ENCODE results near the gene CGB1.
"Not testable (repeated sequence)": the region's sequence is repeated elsewhere in the genome, so short reads cannot be mapped to it uniquely, and the experiment has no call there.

CGB1 gene

GRCh38 chr19:49057636-49058234, 21.0 kb upstream of the CGB1 start, which contains the start of gene CGB7:
Gene CGB7, minus strand, starts transcription at chr19:49057749. Its CDS starts 2,374 bp downstream, at chr19:49055375.
- DNase-seq, result no peak

GRCh38 chr19:49056902-49057596, 20.4 kb upstream of the CGB1 start:
- not testable (repeated sequence) for DNase-seq

GRCh38 chr19:49056101-49056901, 19.6 kb upstream of the CGB1 start:
- peak; percentile 86 for DNase-seq

- DNase-seq, result peak; percentile 71
These were observed 13.8 kb upstream of the CGB1 start for GRCh38 chr19:49050376-49051033.

GRCh38 chr19:49049834-49050233, 13.1 kb upstream of the CGB1 start:
- DNase-seq, result not testable (repeated sequence)

GRCh38 chr19:49049011-49049410, 12.3 kb upstream of the CGB1 start, which contains the start of gene CGB8:
Gene CGB8, minus strand, starts transcription at chr19:49049111. Its CDS starts 372 bp downstream, at chr19:49048739.
- not testable (repeated sequence) for DNase-seq

- DNase-seq, result not testable (repeated sequence)
These were observed 6.9 kb upstream of the CGB1 start, which contains the start of gene CGB5 for GRCh38 chr19:49043548-49043947. Gene CGB5, plus strand, starts transcription at chr19:49043848. Its CDS starts 362 bp downstream, at chr19:49044210.

- DNase-seq, result not testable (repeated sequence)
These were observed 6.0 kb upstream of the CGB1 start for GRCh38 chr19:49042666-49043065.

- no peak for DNase-seq
These were observed 5.5 kb upstream of the CGB1 start for GRCh38 chr19:49042177-49042576.

- not testable (repeated sequence) for DNase-seq
These were observed 3.0 kb upstream of the CGB1 start for GRCh38 chr19:49039736-49040135.

- DNase-seq, result not testable (repeated sequence)
These were observed 2.0 kb upstream of the CGB1 start for GRCh38 chr19:49038557-49039276.

GRCh38 chr19:49038111-49038510, 1.4 kb upstream of the CGB1 start:
- not testable (repeated sequence) for DNase-seq

GRCh38 chr19:49031642-49032301, 4.9 kb downstream of the CGB1 start, which contains the start of gene CGB2:
Gene CGB2, plus strand, starts transcription at chr19:49031890. Its CDS starts 206 bp downstream, at chr19:49032096.
- DNase-seq, result not testable (repeated sequence)

GRCh38 chr19:49030323-49030722, 6.4 kb downstream of the CGB1 start:
- not testable (repeated sequence) for DNase-seq

GRCh38 chr19:49029749-49030148, 6.9 kb downstream of the CGB1 start:
- not testable (repeated sequence) for DNase-seq

GRCh38 chr19:49028686-49029085, 8.0 kb downstream of the CGB1 start:
- not testable (repeated sequence) for DNase-seq

GRCh38 chr19:49025599-49025998, 11.1 kb downstream of the CGB1 start:
- DNase-seq, result not testable (repeated sequence)

- DNase-seq, result not testable (repeated sequence)
These were observed 11.6 kb downstream of the CGB1 start for GRCh38 chr19:49025088-49025487.

GRCh38 chr19:49024233-49024632, 12.5 kb downstream of the CGB1 start, which contains the start of gene CGB3:
Gene CGB3, minus strand, starts transcription at chr19:49024333. Its CDS starts 362 bp downstream, at chr19:49023971.
- DNase-seq, result not testable (repeated sequence)

- DNase-seq, result no peak
These were observed 14.6 kb downstream of the CGB1 start for GRCh38 chr19:49022116-49022515.

Data from 8988T (cell line).